LNCAP (cell line): ENCODE data around the gene HPCAL1.

ENCODE experiments used
- TF ChIP-seq, protein P1 (sequence below): fragments of 450-650 bp; IDR thresholded peaks from 2 replicates; pipeline ENCODE4 v1.5.1; 2017; ENCODE audit warnings: mild to moderate bottlenecking

HPCAL1 gene

DNA sequence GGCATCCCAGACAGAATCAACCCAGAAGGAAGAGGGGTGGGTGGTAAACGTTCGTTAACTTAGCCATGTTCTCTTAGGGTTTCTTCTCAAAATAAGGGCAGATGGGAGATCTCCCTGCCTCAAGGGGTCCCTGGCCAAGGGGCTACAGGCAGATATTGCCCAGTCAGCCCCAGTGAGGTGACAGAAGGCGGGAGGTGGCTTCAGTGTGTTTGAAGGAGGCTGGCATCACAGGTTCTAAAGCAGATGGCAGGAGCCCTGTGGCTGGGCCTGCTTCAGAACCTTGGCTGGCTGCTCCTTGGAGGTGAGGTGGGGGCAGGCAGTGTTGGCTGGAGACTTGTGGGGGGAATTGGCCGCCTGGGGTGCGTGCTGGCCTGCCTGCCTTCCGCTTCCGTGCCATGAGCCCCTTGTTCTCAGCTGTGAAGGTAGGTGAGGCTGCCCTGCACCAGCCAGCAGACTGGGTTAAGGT, 23.5 kb downstream of the HPCAL1 start:
- TF ChIP-seq, protein P1, sequence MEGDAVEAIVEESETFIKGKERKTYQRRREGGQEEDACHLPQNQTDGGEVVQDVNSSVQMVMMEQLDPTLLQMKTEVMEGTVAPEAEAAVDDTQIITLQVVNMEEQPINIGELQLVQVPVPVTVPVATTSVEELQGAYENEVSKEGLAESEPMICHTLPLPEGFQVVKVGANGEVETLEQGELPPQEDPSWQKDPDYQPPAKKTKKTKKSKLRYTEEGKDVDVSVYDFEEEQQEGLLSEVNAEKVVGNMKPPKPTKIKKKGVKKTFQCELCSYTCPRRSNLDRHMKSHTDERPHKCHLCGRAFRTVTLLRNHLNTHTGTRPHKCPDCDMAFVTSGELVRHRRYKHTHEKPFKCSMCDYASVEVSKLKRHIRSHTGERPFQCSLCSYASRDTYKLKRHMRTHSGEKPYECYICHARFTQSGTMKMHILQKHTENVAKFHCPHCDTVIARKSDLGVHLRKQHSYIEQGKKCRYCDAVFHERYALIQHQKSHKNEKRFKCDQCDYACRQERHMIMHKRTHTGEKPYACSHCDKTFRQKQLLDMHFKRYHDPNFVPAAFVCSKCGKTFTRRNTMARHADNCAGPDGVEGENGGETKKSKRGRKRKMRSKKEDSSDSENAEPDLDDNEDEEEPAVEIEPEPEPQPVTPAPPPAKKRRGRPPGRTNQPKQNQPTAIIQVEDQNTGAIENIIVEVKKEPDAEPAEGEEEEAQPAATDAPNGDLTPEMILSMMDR, result no peak

DNA sequence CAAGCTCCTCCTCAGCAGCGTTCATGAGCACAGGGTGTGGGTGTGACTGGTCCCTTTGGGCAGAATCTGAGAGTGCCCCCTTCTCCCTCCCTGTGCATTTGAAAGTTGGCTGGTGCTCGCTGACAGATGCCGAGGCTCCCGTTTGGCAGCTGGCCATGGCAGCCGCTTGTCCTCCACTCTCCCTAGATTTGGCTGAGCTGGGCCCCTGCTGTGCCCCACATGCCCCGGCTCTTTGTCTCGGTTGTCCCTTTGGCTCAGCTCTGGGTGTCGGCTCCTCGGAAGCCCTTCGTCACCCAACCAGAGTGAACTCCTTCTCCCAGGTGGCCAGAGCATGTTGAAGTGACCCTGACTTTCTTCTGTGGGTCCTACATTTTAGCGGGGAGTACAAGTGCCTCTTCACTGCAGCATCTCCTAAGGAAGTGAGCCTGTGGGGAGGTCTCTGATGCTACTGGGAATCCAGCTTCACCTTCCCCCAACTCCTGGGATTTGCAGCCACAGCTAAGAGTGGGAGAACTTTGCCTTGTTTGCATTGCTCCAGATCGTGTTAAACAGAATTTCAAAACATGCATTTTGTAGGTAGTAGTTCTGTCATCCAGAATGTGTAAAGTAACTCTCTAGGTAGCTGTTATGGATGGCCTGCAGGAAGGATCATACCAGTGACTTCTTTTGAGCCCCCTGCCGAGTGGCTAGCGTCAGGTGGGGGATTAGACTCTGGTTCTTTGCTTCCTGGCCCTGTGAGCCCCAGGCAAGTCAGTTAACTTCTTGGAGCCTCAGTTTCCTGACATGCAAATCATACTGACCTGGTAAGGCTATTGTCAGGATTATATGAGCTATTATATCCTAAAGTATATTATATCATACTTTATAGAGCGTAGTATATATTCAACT, 24.2 kb downstream of the HPCAL1 start:
- TF ChIP-seq, protein P1, result no peak

DNA sequence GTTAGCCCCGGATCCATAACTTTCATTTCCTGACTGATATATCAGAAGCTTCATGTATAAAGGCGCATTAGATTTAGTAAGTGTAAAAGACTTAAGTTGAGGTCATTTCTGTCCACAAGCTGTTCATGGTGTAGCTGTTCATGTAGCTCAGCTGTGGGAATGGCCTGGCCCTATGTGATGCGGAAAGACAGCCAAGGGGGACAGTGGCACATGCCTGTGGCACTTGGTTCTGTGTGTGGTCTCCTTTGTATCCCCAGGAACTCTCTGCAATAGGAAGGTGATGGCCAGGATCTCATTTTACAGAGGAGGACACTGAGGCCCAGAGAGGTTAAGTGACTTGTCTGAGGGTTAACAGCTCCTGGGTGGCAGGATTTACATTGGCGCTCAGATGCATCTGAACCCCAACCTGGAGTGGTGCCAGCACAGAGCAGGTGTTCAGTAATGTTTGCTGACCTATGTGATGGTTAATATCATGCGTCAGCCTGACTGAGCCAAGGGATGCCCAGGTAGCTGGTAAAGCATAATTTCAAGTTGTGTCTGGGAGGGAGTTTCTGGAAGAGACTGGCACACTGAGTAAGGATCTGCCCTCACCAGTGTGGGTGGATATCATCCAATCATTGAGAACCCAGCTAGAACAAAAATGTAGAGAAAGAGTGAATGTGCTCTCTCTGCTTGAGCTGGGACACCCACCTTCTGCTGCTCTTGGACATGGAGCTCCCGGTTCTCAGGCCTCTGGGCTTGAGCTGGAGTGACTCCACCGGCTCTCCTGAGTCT, 25.4 kb downstream of the HPCAL1 start:
- TF ChIP-seq, protein P1, result no peak

DNA sequence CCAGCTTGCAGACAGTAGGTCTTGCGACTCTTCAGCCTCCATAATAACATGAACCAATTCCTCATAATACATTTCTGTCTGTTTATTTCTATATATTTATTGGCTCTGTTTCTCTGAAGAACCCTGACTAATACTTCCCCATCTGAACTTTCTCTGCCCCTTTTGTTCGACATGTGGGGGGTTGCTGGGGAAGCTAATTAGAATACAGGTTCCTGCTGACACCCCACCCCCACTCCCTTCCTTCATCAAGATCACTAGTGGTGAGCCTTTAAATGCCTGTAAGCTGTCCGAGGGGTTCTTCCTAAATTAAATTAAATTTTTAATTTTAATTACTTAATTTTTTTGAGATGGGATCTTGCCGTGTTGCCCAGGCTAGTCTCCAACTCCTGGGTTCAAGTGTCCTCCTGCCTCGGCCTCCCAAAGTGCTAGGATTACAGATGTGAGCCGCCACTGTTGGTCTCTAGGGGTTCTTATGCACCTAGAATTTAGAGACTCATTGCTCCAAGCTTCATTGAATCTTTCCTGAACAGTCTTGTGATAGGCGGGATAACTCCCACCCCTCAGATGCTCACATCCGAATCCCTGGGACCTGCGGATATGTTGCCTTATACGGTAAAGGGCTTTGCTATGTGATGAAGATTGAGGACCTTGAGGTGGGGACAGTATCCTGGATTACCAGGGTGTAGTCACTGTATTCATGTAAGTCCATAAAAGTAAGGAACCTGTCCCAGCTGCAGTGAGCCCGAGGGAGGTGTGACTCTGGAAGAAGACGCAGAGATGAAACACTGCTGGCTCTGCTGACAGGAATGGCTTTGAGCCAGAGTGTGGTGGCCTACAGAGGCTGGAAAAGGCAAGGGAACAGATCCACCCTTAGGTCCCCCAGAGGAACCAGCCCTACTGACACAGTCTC, 26.2 kb downstream of the HPCAL1 start:
- TF ChIP-seq, protein P1, result no peak

DNA sequence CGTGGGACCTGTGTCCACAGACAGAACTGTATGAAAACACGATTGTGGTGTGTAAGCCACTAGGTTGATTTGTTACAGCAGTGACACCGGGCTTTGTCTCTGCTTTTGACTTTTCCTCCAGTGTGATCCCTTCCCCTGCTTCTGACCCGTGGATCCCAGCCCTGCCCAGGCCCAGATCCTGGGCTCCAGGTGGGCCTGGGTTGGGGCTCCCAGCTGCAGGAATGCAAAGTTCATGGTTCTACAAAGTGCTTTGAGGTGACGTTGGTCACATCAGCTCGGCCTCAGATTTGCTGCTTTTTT, 26.8 kb downstream of the HPCAL1 start:
- TF ChIP-seq, protein P1, result no peak

DNA sequence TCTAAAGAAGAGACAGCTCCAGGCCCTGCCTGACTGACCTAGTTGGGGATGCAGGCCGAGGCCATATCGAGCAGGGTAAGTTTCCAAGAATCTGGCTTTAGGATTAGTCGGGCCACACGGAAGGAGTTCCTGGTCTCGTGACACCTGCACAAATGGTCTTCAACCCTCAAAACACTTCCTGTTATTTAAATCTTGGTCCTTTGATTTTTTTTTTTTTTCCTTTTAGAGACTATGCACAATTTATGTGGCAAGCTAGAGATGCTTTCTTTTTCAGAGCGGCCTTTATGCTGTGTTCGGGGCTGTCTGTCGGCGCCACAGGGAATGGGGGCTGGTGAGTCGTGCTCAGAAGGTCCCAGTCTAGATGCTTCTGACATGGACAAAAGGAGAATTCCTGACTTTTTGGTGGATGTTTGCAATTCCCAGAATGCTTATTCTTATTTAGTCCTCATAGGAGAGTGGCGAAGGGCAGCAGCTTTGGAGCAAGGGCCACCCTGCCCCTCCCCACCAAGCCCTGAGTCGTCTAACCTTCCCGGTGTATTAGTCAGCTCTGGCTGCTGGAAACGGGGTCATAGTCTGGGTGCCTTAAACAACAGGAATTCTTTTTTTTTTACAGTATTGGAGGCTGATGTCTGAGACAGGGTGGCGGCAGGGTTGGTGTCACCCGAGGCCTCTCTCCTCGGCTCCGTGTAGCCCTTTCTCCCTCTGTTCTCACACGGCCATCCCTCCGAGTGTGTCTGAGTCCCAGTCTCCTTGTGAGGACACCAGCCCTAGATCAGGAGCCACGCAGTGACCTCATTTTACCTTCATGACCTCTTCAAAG, 27.4 kb downstream of the HPCAL1 start:
- TF ChIP-seq, protein P1, result no peak
